Thyroid gland (tissue), 4 donors: ENCODE results near the gene BARX2. TPM values are rescaled to one million over a fixed set of nuclear protein-coding genes. Genes with fewer than 3 reads are reported as not detected.

ENCODE experiments used
- DNase-seq, 2 donors: peaks; one replicate each; pipeline ENCODE4 v3.0.0-alpha.2; 2019
- H3K27ac ChIP-seq, 3 donors: fragments of 200-600 bp; sonication (generic); 1 replicate in 2 of 3; 2 replicates in 1 of 3; pipeline ENCODE4 v1.5.1; 2016 to 2019; ENCODE audit warnings: mild to moderate bottlenecking in 1 of 3, moderate library complexity in 1 of 3
- H3K27me3 ChIP-seq: fragments of 200-600 bp; sonication (generic); one replicate; pipeline ENCODE4 v1.5.1; 2019
- H3K36me3 ChIP-seq, 2 donors: fragments of 200-600 bp; sonication (generic); one replicate each; pipeline ENCODE4 v1.5.1; 2016 to 2019
- H3K4me1 ChIP-seq, 2 donors: fragments of 200-600 bp; sonication (generic); one replicate each; pipeline ENCODE4 v1.5.1; 2017 to 2019
- H3K4me3 ChIP-seq, 3 donors: fragments of 200-600 bp; sonication (generic); replicated peaks in 1 of 3; 1 replicate in 2 of 3; 2 replicates in 1 of 3; pipeline ENCODE4 v1.5.1; 2016; ENCODE audit warnings: mild to moderate bottlenecking in 1 of 3
- H3K9me3 ChIP-seq: fragments of 200-600 bp; sonication (generic); one replicate; pipeline ENCODE4 v1.5.1; 2017
- POLR2A ChIP-seq, 2 donors: fragments of 450-650 bp; IDR thresholded peaks; one replicate each; pipeline ENCODE4 v1.6.1; 2017; ENCODE audit warnings: antibody characterized with exemption in 2 of 2, mild to moderate bottlenecking in 2 of 2, moderate library complexity in 1 of 2
- WGBS, 2 donors: methylation state at CpG; one replicate each; pipeline ENCODE4 v1.1.5; 2017; 5-methylcytosine and 5-hydroxymethylcytosine counted together
- intact Hi-C: fragments of 100-400 bp; cut with DNase I; formaldehyde crosslinking; loops from one replicate; pipeline ENCODE4 v1.15.1; 2023
- total RNA-seq, 4 donors: library from RNA; depleted of rRNA; stranded (reverse); fragments of >200 nt; gene quantifications; one replicate each; pipeline ENCODE4 v1.2.3, GENCODE V29; 2016
- TF ChIP-seq, protein P1 (sequence below), 6 experiments: fragments of 200-600 bp in 3 of 6; fragments of 450-650 bp in 3 of 6; sonication (generic) in 3 of 6; IDR thresholded peaks; one replicate each; pipeline ENCODE4 v1.5.1; 2016 to 2019; ENCODE audit warnings: antibody characterized with exemption in 6 of 6, mild to moderate bottlenecking in 2 of 6, inconsistent platforms in 1 of 6, moderate library complexity in 1 of 6

BARX2 gene
- total RNA-seq, 4 donors from 2014 or later, result 0.49 to 0.78 TPM; not detected in 2

DNA sequence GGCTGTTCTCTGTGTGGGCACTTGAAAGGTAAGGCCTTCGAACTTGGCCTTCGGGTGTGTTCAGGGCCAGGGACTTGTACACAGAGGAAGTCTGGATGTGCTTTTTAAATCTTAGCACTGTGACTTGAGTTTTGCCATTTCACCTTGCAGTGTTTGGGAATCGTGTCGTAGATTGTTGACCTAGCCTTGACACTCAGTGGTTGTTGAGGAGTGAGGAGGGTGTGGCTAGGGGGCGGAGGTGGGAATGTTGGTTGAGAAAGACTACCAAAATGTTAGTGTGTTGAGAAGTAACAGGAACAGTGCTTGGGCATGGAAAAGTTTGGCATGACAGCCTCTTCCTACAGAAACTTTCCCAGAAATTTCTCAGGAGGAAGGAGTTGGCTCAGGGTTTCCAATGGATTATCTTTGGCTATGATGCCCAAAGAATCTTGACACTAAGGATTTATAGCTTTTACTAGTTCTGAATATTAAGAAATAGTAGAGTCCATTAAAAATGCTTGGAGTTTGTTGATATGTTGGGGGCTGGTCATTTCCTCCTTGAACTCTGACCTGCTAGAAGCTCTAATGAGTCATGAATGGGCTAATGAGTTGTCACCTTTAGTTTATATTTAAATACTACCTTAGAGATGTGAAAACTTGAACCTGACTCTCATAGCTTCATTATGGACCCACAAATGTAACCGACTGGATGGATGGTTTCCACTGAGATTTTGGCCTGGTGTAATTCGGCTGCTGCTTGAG, 40.6 kb downstream of the BARX2 start:
- DNase-seq, result no peak
- H3K4me3 ChIP-seq, result no peak overlapping the region
- 85% methylated on average over 7 of the region's 7 CpGs for WGBS, 2 donors
- TF ChIP-seq, protein P1, sequence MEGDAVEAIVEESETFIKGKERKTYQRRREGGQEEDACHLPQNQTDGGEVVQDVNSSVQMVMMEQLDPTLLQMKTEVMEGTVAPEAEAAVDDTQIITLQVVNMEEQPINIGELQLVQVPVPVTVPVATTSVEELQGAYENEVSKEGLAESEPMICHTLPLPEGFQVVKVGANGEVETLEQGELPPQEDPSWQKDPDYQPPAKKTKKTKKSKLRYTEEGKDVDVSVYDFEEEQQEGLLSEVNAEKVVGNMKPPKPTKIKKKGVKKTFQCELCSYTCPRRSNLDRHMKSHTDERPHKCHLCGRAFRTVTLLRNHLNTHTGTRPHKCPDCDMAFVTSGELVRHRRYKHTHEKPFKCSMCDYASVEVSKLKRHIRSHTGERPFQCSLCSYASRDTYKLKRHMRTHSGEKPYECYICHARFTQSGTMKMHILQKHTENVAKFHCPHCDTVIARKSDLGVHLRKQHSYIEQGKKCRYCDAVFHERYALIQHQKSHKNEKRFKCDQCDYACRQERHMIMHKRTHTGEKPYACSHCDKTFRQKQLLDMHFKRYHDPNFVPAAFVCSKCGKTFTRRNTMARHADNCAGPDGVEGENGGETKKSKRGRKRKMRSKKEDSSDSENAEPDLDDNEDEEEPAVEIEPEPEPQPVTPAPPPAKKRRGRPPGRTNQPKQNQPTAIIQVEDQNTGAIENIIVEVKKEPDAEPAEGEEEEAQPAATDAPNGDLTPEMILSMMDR (IDR thresholded peaks at IDR 0.05), result no peak
- TF ChIP-seq POLR2A (IDR thresholded peaks at IDR 0.05), result no peak
- no peaks in the 10 kb centered on the region for H3K27me3 ChIP-seq
- no peak overlapping the region for H3K27ac ChIP-seq
- H3K36me3 ChIP-seq, result no peaks in the 10 kb centered on the region
- H3K4me1 ChIP-seq, result no peaks in the 10 kb centered on the region
- H3K9me3 ChIP-seq, result no peaks in the 10 kb centered on the region
- intact Hi-C loops, result no loop called here

DNA sequence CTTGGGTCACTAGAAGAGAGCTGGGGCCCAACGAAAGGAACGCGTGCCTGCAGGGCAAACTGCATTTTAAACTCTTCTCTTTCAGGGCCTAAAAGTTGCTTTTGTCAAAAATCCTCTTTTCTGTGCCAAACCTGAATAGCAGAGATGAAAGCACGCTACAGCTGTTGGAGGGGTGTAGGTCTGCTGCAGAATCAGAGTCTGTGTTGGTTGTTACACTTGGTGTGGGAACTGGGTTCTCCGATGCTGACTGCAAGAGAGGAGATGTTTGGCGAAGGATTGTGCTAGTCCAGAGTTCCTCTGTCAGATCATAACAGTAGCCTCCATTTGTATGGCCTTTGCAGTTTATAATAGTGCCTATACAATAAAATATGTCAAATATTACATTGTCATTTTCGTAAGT, 41.8 kb downstream of the BARX2 start:
- Histone ChIP-seq H3K4me1 (no peaks in the 10 kb centered on the region), H3K27ac (no peak overlapping the region), H3K27me3 (no peaks in the 10 kb centered on the region), H3K9me3 (no peaks in the 10 kb centered on the region), H3K4me3 (no peak overlapping the region), H3K36me3 (no peaks in the 10 kb centered on the region)
- TF ChIP-seq, protein P1 (IDR thresholded peaks at IDR 0.05), result no peak
- TF ChIP-seq POLR2A (IDR thresholded peaks at IDR 0.05), result no peak
- DNase-seq, result no peak
- intact Hi-C loops, result no loop called here
- WGBS, 2 donors, result 87 to 90% methylated on average over 7 of the region's 7 CpGs

GRCh38 chr11:129418039-129418438, 42.4 kb downstream of the BARX2 start:
- H3K36me3 ChIP-seq, result no peaks in the 10 kb centered on the region
- intact Hi-C loops, result no loop called here
- no peak for TF ChIP-seq POLR2A (IDR thresholded peaks at IDR 0.05)
- TF ChIP-seq, protein P1 (IDR thresholded peaks at IDR 0.05), result no peak
- no peak overlapping the region for H3K27ac ChIP-seq
- 53 to 62% methylated on average over 4 of the region's 4 CpGs for WGBS, 2 donors
- no peaks in the 10 kb centered on the region for H3K9me3 ChIP-seq
- no peaks in the 10 kb centered on the region for H3K27me3 ChIP-seq
- no peak overlapping the region for H3K4me3 ChIP-seq
- no peak for DNase-seq
- H3K4me1 ChIP-seq, result no peaks in the 10 kb centered on the region

GRCh38 chr11:129419386-129419785, 43.7 kb downstream of the BARX2 start:
- Histone ChIP-seq H3K4me3 (no peak overlapping the region), H3K4me1 (no peaks in the 10 kb centered on the region), H3K27ac (no peak overlapping the region), H3K36me3 (no peaks in the 10 kb centered on the region), H3K27me3 (no peaks in the 10 kb centered on the region), H3K9me3 (no peaks in the 10 kb centered on the region)
- TF ChIP-seq, protein P1 (IDR thresholded peaks at IDR 0.05), result no peak
- WGBS, 2 donors, result 96 to 97% methylated on average over 3 of the region's 3 CpGs
- no peak for DNase-seq
- intact Hi-C loops, result no loop called here

DNA sequence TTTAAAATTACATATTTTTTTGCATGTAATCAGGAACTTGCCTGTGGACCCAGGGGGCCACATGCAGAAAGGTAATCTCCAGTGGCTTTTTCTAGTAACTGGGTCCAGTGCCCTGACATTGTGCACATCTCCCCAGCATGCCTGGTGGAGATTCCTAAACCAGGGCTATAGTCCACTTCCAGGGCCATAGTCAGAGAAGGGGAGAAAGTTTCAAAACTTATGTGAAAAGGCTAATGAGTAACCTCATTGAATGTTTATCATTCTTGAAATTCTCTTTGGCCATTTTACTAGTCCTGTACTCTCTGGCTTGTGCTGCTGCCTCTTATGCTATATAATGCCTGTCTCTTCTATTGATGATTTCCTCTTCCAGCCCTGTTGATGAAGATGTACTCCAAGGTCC, 47.8 kb downstream of the BARX2 start:
- H3K4me3 ChIP-seq, result no peak overlapping the region
- H3K36me3 ChIP-seq, result no peaks in the 10 kb centered on the region
- no peaks in the 10 kb centered on the region for H3K9me3 ChIP-seq
- intact Hi-C loops, result no loop called here
- no peaks in the 10 kb centered on the region for H3K4me1 ChIP-seq
- DNase-seq, result no peak
- no peak for TF ChIP-seq POLR2A (IDR thresholded peaks at IDR 0.05)
- no peak overlapping the region for H3K27ac ChIP-seq
- H3K27me3 ChIP-seq, result no peaks in the 10 kb centered on the region
